Psoas muscle (tissue), 8 donors: ENCODE results near the gene TPGS1. TPM values are rescaled to one million over a fixed set of nuclear protein-coding genes. Genes with fewer than 3 reads are reported as not detected.

Experiments used
- ATAC-seq, 4 donors: fragments of 200-7000 bp; cut with Tn5 transposase; one replicate each; pipeline ENCODE4 v1.9.1; 2020; ENCODE audit warnings: moderate library complexity in 3 of 4, mild to moderate bottlenecking in 2 of 4
- DNase-seq, 2 donors: peaks; one replicate each; pipeline ENCODE4 v3.0.0-alpha.2; 2020
- H3K27ac ChIP-seq: fragments of 200-600 bp; one replicate; pipeline ENCODE4 v1.8.0; 2022
- H3K27me3 ChIP-seq, 3 donors: fragments of 200-600 bp in 1 of 3; one replicate each; pipeline versions ENCODE4 v1.6.1 to v1.8.0; 2013 to 2022; ENCODE audit warnings: low read length in 2 of 3, mild to moderate bottlenecking in 2 of 3, moderate library complexity in 1 of 3; ENCODE audit not compliant: insufficient read depth in 3 of 3
- H3K36me3 ChIP-seq, 2 donors: fragments of 200-600 bp in 1 of 2; one replicate each; pipeline versions ENCODE4 v1.6.1 to v1.8.0; 2013 to 2022; ENCODE audit warnings: low read depth in 1 of 2, mild to moderate bottlenecking in 1 of 2, moderate library complexity in 1 of 2; ENCODE audit not compliant: insufficient read depth in 1 of 2
- H3K4me1 ChIP-seq: fragments of 200-600 bp; one replicate; pipeline ENCODE4 v1.8.0; 2022
- H3K4me3 ChIP-seq: fragments of 200-600 bp; one replicate; pipeline ENCODE4 v1.8.0; 2022; ENCODE audit warnings: mild to moderate bottlenecking
- H3K9me3 ChIP-seq: fragments of 200-600 bp; one replicate; pipeline ENCODE4 v1.8.0; 2022
- WGBS, 3 donors: extraction: QIAGEN DNeasy Blood & Tissue Kit; methylation state at CpG; one replicate each; pipeline versions ENCODE4 v1.1.6 to v1.1.7; 2013; 5-methylcytosine and 5-hydroxymethylcytosine counted together
- intact Hi-C, 2 donors: fragments of 100-400 bp; cut with DNase I; formaldehyde crosslinking; loops; one replicate each; pipeline versions ENCODE4 v1.11.0 to v1.14.2; 2022
- long read RNA-seq, 2 donors: library from polyadenylated mRNA; unstranded; transcript quantifications; one replicate each; pipeline ENCODE4 v2.0.0, GENCODE V29; 2021
- polyA plus RNA-seq, 3 donors: library from polyadenylated mRNA; stranded (reverse); fragments of 200-250 nt; gene quantifications; one replicate each; pipeline ENCODE4 v1.2.3, GENCODE V29; 2013
- total RNA-seq, 4 donors: library from RNA; stranded (reverse); fragmentation: NEBNext Ultra II Directional in 2 of 4; extraction: Animal tissue kit (Norgen Biotek cat#: 25700) in 2 of 4; gene quantifications; one replicate each; pipeline versions ENCODE4 v1.2.1 to v1.2.4, GENCODE V29; 2021 to 2023
- TF ChIP-seq, protein P1 (sequence below): fragments of 200-600 bp; IDR thresholded peaks from one replicate; pipeline ENCODE4 v1.8.0; 2022; ENCODE audit warnings: antibody characterized with exemption
- donor health status: healthy with polysubstance abuse.
- donor health status: DM: no; HTN: no; CAD: no; lungs with moderate emphysema.
- donor health status: Bipolar disorder and iron deficiency.
- donor health status: healthy.
- donor health status: DM: yes; HTN: yes; CAD: no.
- donor health status: DM: no; HTN: no; CAD: no.
- donor health status: DM: no; HTN: no; CAD: no.
- donor health status: DM: yes; HTN: yes; CAD: no.

The TPGS1 gene
- total RNA-seq (10 to 100 TPM in 2 of 4 donors, 1 to 10 TPM in 2; 8.9 to 16.3 (median 10.2) TPM), polyA plus RNA-seq (10 to 100 TPM in 2 of 3 donors, 1 to 10 TPM in 1; 9.8 to 16.6 (median 12.6) TPM)
- long read RNA-seq, donor 1, transcript TPGS1-201 (2 exons, 1,114 nt): major isoform, 29 of 29 reads
- long read RNA-seq, donor 1, partial matches to known transcripts: 0 of 29 reads
- long read RNA-seq, donor 1, other reads (novel, unspliced or antisense): 0 of 29 reads
- long read RNA-seq, donor 2, transcript TPGS1-201 (2 exons, 1,114 nt): major isoform, 58 of 60 reads
- long read RNA-seq, donor 2, partial matches to known transcripts: 2 of 60 reads
- long read RNA-seq, donor 2, other reads (novel, unspliced or antisense): 0 of 60 reads

GRCh38 chr19:507286-508203, at the start of gene TPGS1:
TPGS1 (plus strand) TSS chr19:507497; CDS start chr19:507507, 10 bp downstream.
- H3K36me3 ChIP-seq: peaks cover 0 to 7% of the 10 kb centered on the region in 2 donors
- H3K27me3 ChIP-seq: no peaks in the 10 kb centered on the region
- H3K27ac ChIP-seq: peak within 1 kb of the TSS; percentile 97
- DNase-seq (peak; percentile 93 to 96), ATAC-seq (peak; percentile 89 to 90 (median 89))
- 0 to 1% (median 1%) methylated on average over 68 to 81 of the region's 81 CpGs for WGBS, 3 donors
- intact Hi-C loops: loop anchor here (2.0 kb wide), 2 partner anchors 21 to 23 kb away; partner anchors contain the start of gene CDC34 (in 1 of the 2)
- H3K4me1 ChIP-seq: peaks cover 14% of the 10 kb centered on the region
- H3K4me3 ChIP-seq: peak within 1 kb of the TSS; percentile 100
- no peaks in the 10 kb centered on the region for H3K9me3 ChIP-seq
- TF ChIP-seq, protein P1, sequence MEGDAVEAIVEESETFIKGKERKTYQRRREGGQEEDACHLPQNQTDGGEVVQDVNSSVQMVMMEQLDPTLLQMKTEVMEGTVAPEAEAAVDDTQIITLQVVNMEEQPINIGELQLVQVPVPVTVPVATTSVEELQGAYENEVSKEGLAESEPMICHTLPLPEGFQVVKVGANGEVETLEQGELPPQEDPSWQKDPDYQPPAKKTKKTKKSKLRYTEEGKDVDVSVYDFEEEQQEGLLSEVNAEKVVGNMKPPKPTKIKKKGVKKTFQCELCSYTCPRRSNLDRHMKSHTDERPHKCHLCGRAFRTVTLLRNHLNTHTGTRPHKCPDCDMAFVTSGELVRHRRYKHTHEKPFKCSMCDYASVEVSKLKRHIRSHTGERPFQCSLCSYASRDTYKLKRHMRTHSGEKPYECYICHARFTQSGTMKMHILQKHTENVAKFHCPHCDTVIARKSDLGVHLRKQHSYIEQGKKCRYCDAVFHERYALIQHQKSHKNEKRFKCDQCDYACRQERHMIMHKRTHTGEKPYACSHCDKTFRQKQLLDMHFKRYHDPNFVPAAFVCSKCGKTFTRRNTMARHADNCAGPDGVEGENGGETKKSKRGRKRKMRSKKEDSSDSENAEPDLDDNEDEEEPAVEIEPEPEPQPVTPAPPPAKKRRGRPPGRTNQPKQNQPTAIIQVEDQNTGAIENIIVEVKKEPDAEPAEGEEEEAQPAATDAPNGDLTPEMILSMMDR: no peak

GRCh38 chr19:457636-458035, 49.7 kb upstream of the TPGS1 start:
- Histone ChIP-seq H3K4me1 (no peaks in the 10 kb centered on the region), H3K9me3 (no peaks in the 10 kb centered on the region), H3K36me3 (no peaks in the 10 kb centered on the region), H3K27me3 (peaks cover 0 to 21% (median 8%) of the 10 kb centered on the region in 3 donors), H3K4me3 (no peak overlapping the region), H3K27ac (no peak overlapping the region)
- TF ChIP-seq, protein P1: no peak
- ATAC-seq (no peak), DNase-seq (peak in 1 of 2 donors; percentile 42)
- intact Hi-C loops: no loop called here
- 94 to 95% (median 95%) methylated on average over 29 to 30 of the region's 30 CpGs for WGBS, 3 donors

- Histone ChIP-seq H3K9me3 (no peaks in the 10 kb centered on the region), H3K36me3 (no peaks in the 10 kb centered on the region), H3K27ac (no peak overlapping the region), H3K27me3 (peaks cover 0 to 24% (median 10%) of the 10 kb centered on the region in 3 donors), H3K4me3 (no peak overlapping the region), H3K4me1 (no peaks in the 10 kb centered on the region)
- TF ChIP-seq, protein P1: no peak
- no peak for ATAC-seq
- intact Hi-C loops: no loop called here
- no peak for DNase-seq
- 96 to 97% (median 97%) methylated on average over 53 to 89 of the region's 89 CpGs for WGBS, 3 donors
Observed at GRCh38 chr19:458091-459042, 48.9 kb upstream of the TPGS1 start.
